ENCODE data around the gene ERCC4. TPM values are rescaled to one million over a fixed set of nuclear protein-coding genes. Genes with fewer than 3 reads are reported as not detected.

ERCC4 gene
- total RNA-seq, 6 experiments from 2014 or later = 14.6 to 18.8 (median 15.8) TPM

GRCh38 chr16:13897806-13898205 lies 22.1 kb upstream of the ERCC4 start:
- no peak overlapping the region for H3K27ac Mint-ChIP-seq
- H3K36me3 Mint-ChIP-seq (ENCODE audit: low read depth) = no peaks in the 10 kb centered on the region
- H3K27me3 Mint-ChIP-seq (ENCODE audit: insufficient read depth) = peaks cover 2% of the 10 kb centered on the region
- DNase-seq = no peak
- H3K9me3 Mint-ChIP-seq = peaks cover 4% of the 10 kb centered on the region; the same call in 1 of the 2 replicates
- TF ChIP-seq, protein P1, sequence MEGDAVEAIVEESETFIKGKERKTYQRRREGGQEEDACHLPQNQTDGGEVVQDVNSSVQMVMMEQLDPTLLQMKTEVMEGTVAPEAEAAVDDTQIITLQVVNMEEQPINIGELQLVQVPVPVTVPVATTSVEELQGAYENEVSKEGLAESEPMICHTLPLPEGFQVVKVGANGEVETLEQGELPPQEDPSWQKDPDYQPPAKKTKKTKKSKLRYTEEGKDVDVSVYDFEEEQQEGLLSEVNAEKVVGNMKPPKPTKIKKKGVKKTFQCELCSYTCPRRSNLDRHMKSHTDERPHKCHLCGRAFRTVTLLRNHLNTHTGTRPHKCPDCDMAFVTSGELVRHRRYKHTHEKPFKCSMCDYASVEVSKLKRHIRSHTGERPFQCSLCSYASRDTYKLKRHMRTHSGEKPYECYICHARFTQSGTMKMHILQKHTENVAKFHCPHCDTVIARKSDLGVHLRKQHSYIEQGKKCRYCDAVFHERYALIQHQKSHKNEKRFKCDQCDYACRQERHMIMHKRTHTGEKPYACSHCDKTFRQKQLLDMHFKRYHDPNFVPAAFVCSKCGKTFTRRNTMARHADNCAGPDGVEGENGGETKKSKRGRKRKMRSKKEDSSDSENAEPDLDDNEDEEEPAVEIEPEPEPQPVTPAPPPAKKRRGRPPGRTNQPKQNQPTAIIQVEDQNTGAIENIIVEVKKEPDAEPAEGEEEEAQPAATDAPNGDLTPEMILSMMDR (IDR thresholded peaks at IDR 0.05) = no peak
- H3K4me1 Mint-ChIP-seq (ENCODE audit: low read depth) = no peaks in the 10 kb centered on the region
- H3K4me3 Mint-ChIP-seq = no peak overlapping the region

DNA sequence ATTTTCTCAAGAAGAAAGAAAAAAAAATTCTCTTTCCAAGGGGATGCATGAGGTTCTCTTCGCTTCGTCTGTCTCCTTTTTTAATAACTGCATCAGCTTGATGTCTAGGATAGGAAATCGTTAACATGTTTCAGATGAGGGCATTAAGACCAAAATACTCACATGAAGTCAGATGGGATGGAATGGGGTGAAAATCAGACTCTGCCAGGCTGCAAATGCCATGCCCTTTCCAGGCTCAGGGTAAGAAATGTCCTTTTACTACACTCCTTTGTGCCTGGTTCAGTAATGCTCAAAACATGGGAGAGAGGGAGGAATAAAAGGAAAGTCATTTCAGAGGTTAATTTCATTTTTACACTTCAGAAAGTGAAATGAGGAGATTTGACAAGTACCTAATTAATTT lies 21.7 kb upstream of the ERCC4 start:
- Mint-ChIP-seq H3K27ac (no peak overlapping the region), H3K36me3 (ENCODE audit: low read depth) (no peaks in the 10 kb centered on the region), H3K27me3 (ENCODE audit: insufficient read depth) (peaks cover 2% of the 10 kb centered on the region; the same call in 1 of the 2 replicates), H3K9me3 (peaks cover 4% of the 10 kb centered on the region; the same call in 1 of the 2 replicates), H3K4me1 (ENCODE audit: low read depth) (no peaks in the 10 kb centered on the region), H3K4me3 (no peak overlapping the region)
- TF ChIP-seq, protein P1 (IDR thresholded peaks at IDR 0.05) = no peak
- no peak for DNase-seq

DNA sequence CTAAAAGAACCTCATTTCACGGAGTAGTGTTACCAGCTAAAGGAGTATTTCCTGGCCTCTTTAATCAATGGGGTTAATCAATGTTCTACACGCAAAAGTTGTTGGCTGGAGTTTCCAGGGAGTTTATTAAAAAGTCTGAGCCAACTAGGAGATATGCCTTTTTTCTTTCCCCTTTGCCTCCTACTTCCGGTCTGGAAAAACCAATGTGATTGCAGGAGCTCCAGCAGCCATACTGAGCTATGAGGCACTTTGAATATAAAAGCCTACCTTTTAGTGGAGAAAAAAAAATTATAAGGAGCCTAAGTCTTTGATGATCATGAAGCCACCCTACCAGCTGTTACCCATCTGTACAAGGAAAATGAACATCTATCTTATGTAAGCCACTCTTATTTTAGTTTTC lies 17.9 kb upstream of the ERCC4 start:
- peaks cover 1% of the 10 kb centered on the region; the same call in 1 of the 2 replicates for H3K27me3 Mint-ChIP-seq (ENCODE audit: insufficient read depth)
- TF ChIP-seq, protein P1 (IDR thresholded peaks at IDR 0.05) = no peak

DNA sequence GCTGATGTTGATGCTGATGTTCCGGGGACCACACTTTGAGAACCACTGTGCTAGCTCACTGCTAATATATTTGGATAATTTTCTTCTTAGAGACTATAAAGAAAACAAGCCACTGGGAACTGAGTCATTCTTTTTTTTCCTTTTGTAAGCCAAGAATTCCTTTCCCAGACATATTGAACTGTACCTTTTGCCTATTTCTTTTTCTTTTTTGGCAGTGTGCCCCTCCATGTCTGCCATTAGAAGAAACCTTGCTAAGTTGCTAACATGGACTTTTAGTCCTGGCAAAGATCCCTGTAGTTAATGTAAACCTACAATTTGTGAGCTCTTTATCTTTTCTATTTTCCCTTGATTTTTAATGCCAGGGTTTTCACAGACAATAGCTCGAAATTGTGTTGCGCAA lies 17.3 kb upstream of the ERCC4 start:
- Mint-ChIP-seq H3K9me3 (peaks cover 4% of the 10 kb centered on the region; the same call in 1 of the 2 replicates), H3K27me3 (ENCODE audit: insufficient read depth) (peaks cover 4% of the 10 kb centered on the region), H3K36me3 (ENCODE audit: low read depth) (no peaks in the 10 kb centered on the region), H3K27ac (no peak overlapping the region), H3K4me3 (no peak overlapping the region), H3K4me1 (ENCODE audit: low read depth) (peaks cover 7% of the 10 kb centered on the region; the same call in 1 of the 2 replicates)
- no peak for DNase-seq
- TF ChIP-seq, protein P1 (IDR thresholded peaks at IDR 0.05) = no peak

More for the DNA sequence above, 17.9 kb upstream of the ERCC4 start:
- Mint-ChIP-seq H3K9me3 (peaks cover 4% of the 10 kb centered on the region; the same call in 1 of the 2 replicates), H3K4me3 (no peak overlapping the region), H3K36me3 (ENCODE audit: low read depth) (no peaks in the 10 kb centered on the region), H3K27ac (no peak overlapping the region), H3K4me1 (ENCODE audit: low read depth) (peaks cover 7% of the 10 kb centered on the region; the same call in 1 of the 2 replicates)
- DNase-seq = no peak

DNA sequence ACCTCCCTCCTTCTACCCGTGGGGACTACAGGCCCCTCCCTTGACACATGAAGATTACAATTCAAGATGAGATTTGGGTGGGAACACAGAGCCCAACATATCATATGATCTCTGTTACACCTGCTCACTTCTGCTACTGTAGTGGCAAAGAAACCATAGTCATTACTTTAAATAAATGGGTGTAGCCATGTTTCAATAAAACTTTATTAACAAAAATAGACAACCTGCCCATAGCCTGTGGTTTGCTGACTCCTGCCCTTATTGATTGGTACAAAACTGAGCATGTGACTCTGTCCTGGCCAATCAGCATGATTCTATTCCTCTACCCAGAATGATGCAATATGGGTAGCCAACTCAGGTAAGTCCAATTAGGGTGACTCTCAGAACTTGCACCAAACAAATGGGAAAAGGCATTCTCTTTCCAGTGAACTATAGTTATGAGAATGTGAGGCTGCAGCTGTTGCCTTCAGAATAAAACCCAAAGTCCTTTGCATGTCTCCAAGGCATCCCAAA lies 15.7 kb upstream of the ERCC4 start:
- no peaks in the 10 kb centered on the region for H3K36me3 Mint-ChIP-seq (ENCODE audit: low read depth)
- H3K27me3 Mint-ChIP-seq (ENCODE audit: insufficient read depth) = peaks cover 5% of the 10 kb centered on the region
- TF ChIP-seq, protein P1 (IDR thresholded peaks at IDR 0.05) = no peak
- no peak overlapping the region for H3K27ac Mint-ChIP-seq
- no peak for DNase-seq
- H3K4me1 Mint-ChIP-seq (ENCODE audit: low read depth) = peaks cover 7% of the 10 kb centered on the region; the same call in 1 of the 2 replicates
- H3K9me3 Mint-ChIP-seq = peaks cover 4% of the 10 kb centered on the region; the same call in 1 of the 2 replicates
- H3K4me3 Mint-ChIP-seq = no peak overlapping the region
